GM19239 (cell line): ENCODE measurements around the gene ITPR2.
A peak's percentile ranks its signal among the peaks of the same experiment; 100 is the strongest.
"Not testable (repeated sequence)": the region's sequence is repeated elsewhere in the genome, so short reads cannot be mapped to it uniquely, and the experiment has no call there.

ENCODE experiments used
- DNase-seq: peaks from one replicate; pipeline ENCODE4 v3.0.0; 2011; ENCODE audit warnings: low spot score; ENCODE audit not compliant: insufficient read length
- FAIRE-seq: peaks from 2 replicates; lab custom pipeline; 2011; peaks lifted over from hg19 to GRCh38; lab: Jason Lieb, UNC

ITPR2 gene

GRCh38 chr12:26310489-26310888 lies 522.5 kb downstream of the ITPR2 start:
- DNase-seq: not testable (repeated sequence)
- peak; percentile 4 for FAIRE-seq

- DNase-seq (no peak), FAIRE-seq (no peak)
Observed at GRCh38 chr12:26309634-26310033, 523.4 kb downstream of the ITPR2 start.

- FAIRE-seq: peak; percentile 87
- DNase-seq: no peak
Observed at GRCh38 chr12:26304273-26304672, 528.7 kb downstream of the ITPR2 start.

GRCh38 chr12:26303418-26303817 lies 529.6 kb downstream of the ITPR2 start:
- no peak for FAIRE-seq
- no peak for DNase-seq

- DNase-seq (no peak), FAIRE-seq (no peak)
Observed at GRCh38 chr12:26302776-26303175, 530.2 kb downstream of the ITPR2 start.

GRCh38 chr12:26299751-26300150 lies 533.2 kb downstream of the ITPR2 start:
- no peak for FAIRE-seq
- no peak for DNase-seq

GRCh38 chr12:26298785-26299621 lies 534.0 kb downstream of the ITPR2 start:
- peak; percentile 70 for DNase-seq
- peak; percentile 98 for FAIRE-seq

GRCh38 chr12:26297396-26298070 lies 535.5 kb downstream of the ITPR2 start:
- DNase-seq (no peak), FAIRE-seq (no peak)

GRCh38 chr12:26295001-26295400 lies 538.0 kb downstream of the ITPR2 start:
- FAIRE-seq (no peak), DNase-seq (no peak)

GRCh38 chr12:26293612-26294011 lies 539.4 kb downstream of the ITPR2 start:
- FAIRE-seq: no peak
- DNase-seq: no peak

GRCh38 chr12:26292596-26292995 lies 540.4 kb downstream of the ITPR2 start:
- DNase-seq: no peak
- no peak for FAIRE-seq

GRCh38 chr12:26290565-26290964 lies 542.4 kb downstream of the ITPR2 start:
- DNase-seq: no peak
- FAIRE-seq: no peak

- DNase-seq (no peak), FAIRE-seq (no peak)
Observed at GRCh38 chr12:26287671-26288381, 545.2 kb downstream of the ITPR2 start.
